Measurements from ENCODE around the gene CTU2. TPM values are rescaled to one million over a fixed set of nuclear protein-coding genes. Genes with fewer than 3 reads are reported as not detected.

Gene CTU2
- total and polyA plus RNA-seq, 10 donors: 7.2 to 28.2 (median 15.5) TPM

GRCh38 chr16:88725609-88726407 lies 19.5 kb downstream of the CTU2 start:
- H3K36me3 ChIP-seq: peaks cover 22 to 87% (median 77%) of the 10 kb centered on the region in 6 donors
- intact Hi-C loops (cut with DNase I; ENCODE audit: low total_unique reads): no loop called here
- no peaks in the 10 kb centered on the region for H3K9me3 ChIP-seq
- no peak overlapping the region for H3K4me3 ChIP-seq
- 87 to 95% (median 88%) methylated on average over 20 to 32 of the region's 32 CpGs for WGBS, 5 donors
- no peaks in the 10 kb centered on the region for H3K27me3 ChIP-seq (replicated peaks in 1 of 7)
- TF ChIP-seq POLR2AphosphoS5 (IDR thresholded peaks at IDR 0.05) (peak in 1 of 3 donors; percentile 36), CTCF (IDR thresholded peaks at IDR 0.05 in 8 of 11, conservative IDR thresholded peaks at IDR 0.05 in 3 of 11) (no peak)
- DNase-seq: no peak
- H3K4me1 ChIP-seq: no peaks in the 10 kb centered on the region
- H3K27ac ChIP-seq: no peak overlapping the region

GRCh38 chr16:88726408-88726749 lies 20.1 kb downstream of the CTU2 start:
- Histone ChIP-seq H3K4me3 (no peak overlapping the region), H3K9me3 (no peaks in the 10 kb centered on the region), H3K27ac (no peak overlapping the region), H3K4me1 (no peaks in the 10 kb centered on the region), H3K27me3 (replicated peaks in 1 of 7) (no peaks in the 10 kb centered on the region), H3K36me3 (peaks cover 22 to 87% (median 77%) of the 10 kb centered on the region in 6 donors)
- TF ChIP-seq CTCF (IDR thresholded peaks at IDR 0.05 in 8 of 11, conservative IDR thresholded peaks at IDR 0.05 in 3 of 11) (no peak), POLR2AphosphoS5 (IDR thresholded peaks at IDR 0.05) (peak in 1 of 3 donors; percentile 5), POLR2A (IDR thresholded peaks at IDR 0.05) (no peak)
- intact Hi-C loops (cut with DNase I; ENCODE audit: low total_unique reads): no loop called here
- no peak for DNase-seq
- WGBS, 5 donors: 86 to 96% (median 89%) methylated on average over 13 to 17 of the region's 17 CpGs

GRCh38 chr16:88726981-88727380 lies 20.7 kb downstream of the CTU2 start:
- Histone ChIP-seq H3K27me3 (replicated peaks in 1 of 7) (no peaks in the 10 kb centered on the region), H3K4me1 (no peaks in the 10 kb centered on the region), H3K9me3 (no peaks in the 10 kb centered on the region), H3K36me3 (peaks cover 20 to 87% (median 75%) of the 10 kb centered on the region in 6 donors), H3K4me3 (no peak overlapping the region), H3K27ac (no peak overlapping the region)
- intact Hi-C loops (cut with DNase I; ENCODE audit: low total_unique reads): no loop called here
- WGBS, 5 donors: 94 to 96% (median 96%) methylated on average over 25 to 28 of the region's 28 CpGs; no CpG with 5 or more reads in 1 of the 5 donors
- no peak for DNase-seq
- TF ChIP-seq CTCF (IDR thresholded peaks at IDR 0.05 in 8 of 11, conservative IDR thresholded peaks at IDR 0.05 in 3 of 11): no peak
- peak in 1 of 3 donors; percentile 53 for TF ChIP-seq POLR2AphosphoS5 (IDR thresholded peaks at IDR 0.05)

GRCh38 chr16:88727871-88728270 lies 21.6 kb downstream of the CTU2 start:
- whole genome bisulfite sequencing, 5 donors: 88 to 93% (median 88%) methylated on average over 12 to 20 of the region's 20 CpGs
- Histone ChIP-seq H3K4me3 (no peak overlapping the region), H3K27ac (no peak overlapping the region), H3K4me1 (no peaks in the 10 kb centered on the region), H3K9me3 (no peaks in the 10 kb centered on the region), H3K36me3 (peaks cover 13 to 87% (median 75%) of the 10 kb centered on the region in 6 donors), H3K27me3 (replicated peaks in 1 of 7) (no peaks in the 10 kb centered on the region)
- intact Hi-C loops (cut with DNase I; ENCODE audit: low total_unique reads): no loop called here
- TF ChIP-seq CTCF (IDR thresholded peaks at IDR 0.05 in 8 of 11, conservative IDR thresholded peaks at IDR 0.05 in 3 of 11) (no peak), POLR2AphosphoS5 (IDR thresholded peaks at IDR 0.05) (no peak), POLR2A (IDR thresholded peaks at IDR 0.05) (no peak)
- DNase-seq: no peak

All from spleen (tissue), 11 donors.